HCT116 (cell line): ENCODE measurements around the gene SNTG2. TPM values are rescaled to one million over a fixed set of nuclear protein-coding genes. Genes with fewer than 3 reads are reported as not detected.

Experiments used
- ATAC-seq: fragments of 200-7000 bp; cut with Tn5 transposase; 2 replicates; pipeline ENCODE4 v1.9.1; 2020; ENCODE audit warnings: mild to moderate bottlenecking, moderate library complexity
- BruUV-seq: library from RNA; stranded (reverse); fragments of 400-500 nt; replicated peaks from 2 replicates; lab custom pipeline; 2021; lab: Mats Ljungman, UMichigan
- CTCF ChIA-PET: fragments of 300-600 bp; sonication (Branson Sonifier 250); formaldehyde crosslinking; loops from one replicate; lab custom pipeline; 2021; ENCODE audit warnings: antibody characterized with exemption; lab: Charles Lee
- POLR2A ChIA-PET: fragments of 300-600, 350-600 bp; sonication (Branson Sonifier 250); formaldehyde crosslinking; loops from one replicate; lab custom pipeline; 2021; ENCODE audit warnings: antibody characterized with exemption; lab: Charles Lee
- RAD21 ChIA-PET, 2 experiments: fragments of 300-600 bp; sonication (Branson Sonifier 250); formaldehyde crosslinking; loops; one replicate each; lab custom pipeline; 2023; ENCODE audit warnings: low total read pairs in 2 of 2; ENCODE audit not compliant: uncharacterized antibody in 2 of 2, unreplicated experiment in 2 of 2, low non-redundant PET in 1 of 2; lab: Charles Lee
- DNase-seq: peaks from one replicate; pipeline ENCODE4 v3.0.0-alpha.2; 2010; ENCODE audit warnings: low read depth, low spot score
- H2AFZ ChIP-seq: fragments of 200-600 bp; shearing (Covaris generic), sonication (generic); 2 replicates; pipeline ENCODE4 v1.6.1; 2017; ENCODE audit warnings: low read depth, mixed run types, mixed read lengths, antibody characterized with exemption, low read length; ENCODE audit not compliant: poor library complexity, severe bottlenecking
- H3K27ac ChIP-seq: 2 replicates; pipeline ENCODE4 v1.5.1; 2012; ENCODE audit warnings: low read depth, low read length
- H3K27me3 ChIP-seq: fragments of 200-600 bp; sonication (generic); 2 replicates; pipeline ENCODE4 v1.6.1; 2016; ENCODE audit warnings: mixed run types, low read length, mixed read lengths; ENCODE audit not compliant: insufficient read depth
- H3K36me3 ChIP-seq, 2 experiments: fragments of 200-500 bp in 1 of 2; fragments of 200-600 bp in 1 of 2; sonication (Bioruptor generic) in 1 of 2; sonication (generic) in 1 of 2; 2 replicates each; pipeline versions ENCODE4 v1.5.1 to v1.6.1; 2014 to 2016; ENCODE audit warnings: low read length in 2 of 2, inconsistent platforms in 1 of 2, mixed read lengths in 1 of 2, mixed run types in 1 of 2; ENCODE audit not compliant: insufficient read depth in 2 of 2, control insufficient read depth in 1 of 2
- H3K4me1 ChIP-seq, 2 experiments: fragments of 200-600 bp in 1 of 2; sonication (generic) in 1 of 2; 2 replicates each; pipeline versions ENCODE4 v1.5.1 to v1.6.1; 2012 to 2017; ENCODE audit warnings: low read length in 2 of 2, inconsistent platforms in 1 of 2, mild to moderate bottlenecking in 1 of 2, mixed read lengths in 1 of 2, mixed run types in 1 of 2, moderate library complexity in 1 of 2; ENCODE audit not compliant: insufficient read depth in 2 of 2, control insufficient read depth in 1 of 2
- H3K4me2 ChIP-seq: fragments of 200-600 bp; sonication (generic); 2 replicates; pipeline ENCODE4 v1.6.1; 2017; ENCODE audit warnings: mixed run types, low read length, mixed read lengths
- H3K4me3 ChIP-seq, 2 experiments: fragments of 200-600 bp in 1 of 2; sonication (generic) in 1 of 2; replicated peaks in 1 of 2; 2 replicates each; pipeline ENCODE4 v1.5.1; 2011 to 2016; ENCODE audit warnings: low read length in 2 of 2, control low read depth in 1 of 2, low read depth in 1 of 2, mild to moderate bottlenecking in 1 of 2, mixed read lengths in 1 of 2, mixed run types in 1 of 2
- H3K79me2 ChIP-seq: fragments of 200-600 bp; sonication (generic); 2 replicates; pipeline ENCODE4 v1.6.1; 2017; ENCODE audit warnings: mild to moderate bottlenecking, mixed run types, low read length, moderate library complexity, mixed read lengths; ENCODE audit not compliant: insufficient read depth
- H3K9ac ChIP-seq: fragments of 200-600 bp; sonication (generic); 2 replicates; pipeline ENCODE4 v1.6.1; 2016; ENCODE audit warnings: low read length, mixed read lengths
- H3K9me2 ChIP-seq: fragments of 200-600 bp; sonication (generic), shearing (Covaris generic); 2 replicates; pipeline ENCODE4 v1.6.1; 2017; ENCODE audit warnings: mixed run types, mild to moderate bottlenecking, moderate library complexity; ENCODE audit not compliant: insufficient read depth
- H3K9me3 ChIP-seq, 2 experiments: fragments of 200-500 bp in 1 of 2; fragments of 200-600 bp in 1 of 2; sonication (Bioruptor generic) in 1 of 2; sonication (generic) in 1 of 2; 2 replicates each; pipeline ENCODE4 v1.6.1; 2014 to 2017; ENCODE audit warnings: low read length in 2 of 2, mixed read lengths in 2 of 2, inconsistent platforms in 1 of 2, low read depth in 1 of 2, mild to moderate bottlenecking in 1 of 2, mixed run types in 1 of 2, moderate library complexity in 1 of 2; ENCODE audit not compliant: control insufficient read depth in 1 of 2, insufficient read depth in 1 of 2
- H4K20me1 ChIP-seq: fragments of 200-600 bp; sonication (generic), shearing (Covaris generic); 2 replicates; pipeline ENCODE4 v1.6.1; 2017; ENCODE audit warnings: mixed run types, mild to moderate bottlenecking, moderate library complexity; ENCODE audit not compliant: insufficient read depth
- CBX3 ChIP-seq: IDR thresholded peaks from 2 replicates; pipeline ENCODE4 v1.6.1; 2012; ENCODE audit warnings: low read depth
- CEBPB ChIP-seq: IDR thresholded peaks from 2 replicates; pipeline ENCODE4 v1.6.1; 2012; ENCODE audit warnings: low read depth
- EZH2 ChIP-seq: fragments of 200-600 bp; sonication (generic); IDR thresholded peaks from 2 replicates; pipeline ENCODE4 v1.6.1; 2017; ENCODE audit warnings: antibody characterized with exemption, mixed run types
- FOSL1 ChIP-seq: IDR thresholded peaks from 2 replicates; pipeline ENCODE4 v1.6.1; 2012; ENCODE audit warnings: low read depth
- JUND ChIP-seq: IDR thresholded peaks from 2 replicates; pipeline ENCODE4 v1.6.1; 2012
- POLR2A ChIP-seq: IDR thresholded peaks from 2 replicates; pipeline ENCODE4 v1.7.0; 2011; ENCODE audit warnings: borderline replicate concordance; ENCODE audit not compliant: insufficient read depth, insufficient read length; ENCODE audit errors: extremely low read depth
- RAD21 ChIP-seq: IDR thresholded peaks from 2 replicates; pipeline ENCODE4 v1.6.1; 2012; ENCODE audit warnings: low read depth, mild to moderate bottlenecking
- SP1 ChIP-seq: IDR thresholded peaks from 2 replicates; pipeline ENCODE4 v1.6.1; 2012; ENCODE audit warnings: low read depth
- YY1 ChIP-seq: IDR thresholded peaks from 2 replicates; pipeline ENCODE4 v1.6.1; 2011; ENCODE audit warnings: low read length, low read depth, moderate library complexity, mild to moderate bottlenecking; ENCODE audit not compliant: insufficient replicate concordance; ENCODE audit errors: extremely low read depth
- ZNF274 ChIP-seq: fragments of 200-500 bp; sonication (Bioruptor generic); IDR thresholded peaks from 2 replicates; pipeline ENCODE4 v1.6.1; 2014; ENCODE audit warnings: mild to moderate bottlenecking, low read depth, low read length, inconsistent platforms
- intact Hi-C: fragments of 100-400 bp; cut with micrococcal nuclease; formaldehyde crosslinking; loops from 2 replicates; pipeline ENCODE4 v1.10.0; 2022
- total RNA-seq: library from RNA; stranded (reverse); gene quantifications from one replicate; pipeline ENCODE4 v1.2.1, GENCODE V29; 2021; ENCODE audit not compliant: unreplicated experiment
- TF ChIP-seq, protein P1 (sequence below), 3 experiments: fragments of 200-600 bp in 1 of 3; sonication (generic) in 1 of 3; IDR thresholded peaks in 2 of 3; conservative IDR thresholded peaks in 1 of 3; 2 replicates each; pipeline ENCODE4 v1.5.1; 2012 to 2017; ENCODE audit warnings: low read depth in 2 of 3, low read length in 2 of 3, antibody characterized with exemption in 1 of 3, borderline replicate concordance in 1 of 3, control low read depth in 1 of 3, mild to moderate bottlenecking in 1 of 3, mixed read lengths in 1 of 3, mixed run types in 1 of 3, moderate library complexity in 1 of 3; ENCODE audit not compliant: insufficient read depth in 1 of 3
- TF ChIP-seq, protein P2 (sequence below): IDR thresholded peaks from 2 replicates; pipeline ENCODE4 v1.6.1; 2012; ENCODE audit warnings: low read depth

Gene SNTG2
- total RNA-seq, 1 experiment from 2014 or later = not detected

DNA sequence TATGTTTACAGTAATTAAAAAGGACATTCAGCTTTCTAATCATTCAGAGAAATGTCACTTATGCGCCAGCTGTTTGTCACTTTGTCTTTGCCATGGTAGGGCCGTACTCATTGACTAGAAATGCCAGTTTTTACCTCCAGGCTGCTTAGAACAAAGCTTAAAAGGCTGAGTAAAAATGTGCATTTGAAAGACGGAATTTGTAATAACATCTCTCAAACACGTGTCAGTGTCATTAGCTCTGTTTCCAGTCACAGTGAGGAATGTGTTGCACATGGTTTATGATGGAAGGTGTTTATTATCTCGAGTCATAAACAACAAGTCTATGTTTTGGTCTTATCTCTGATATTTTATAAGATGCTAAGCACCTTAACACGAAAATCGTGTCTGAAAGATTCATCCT is 118.2 kb downstream of the SNTG2 start:
- H2AFZ ChIP-seq = no peak overlapping the region
- intact Hi-C loops = no loop called here
- DNase-seq (no peak), ATAC-seq (no peak)
- no peaks in the 10 kb centered on the region; the same call in 1 of the 2 replicates for H4K20me1 ChIP-seq
- no peak overlapping the region for H3K4me2 ChIP-seq
- no peak overlapping the region for H3K4me3 ChIP-seq
- no peaks in the 10 kb centered on the region for H3K79me2 ChIP-seq
- ChIA-PET POLR2A (no interaction called here), RAD21 (no interaction called here), CTCF (no interaction called here)
- H3K9ac ChIP-seq = no peak overlapping the region
- no peaks in the 10 kb centered on the region for H3K4me1 ChIP-seq
- H3K36me3 ChIP-seq = no peaks in the 10 kb centered on the region
- no TSS peak for BruUV-seq
- no peak overlapping the region for H3K27ac ChIP-seq
- H3K27me3 ChIP-seq = peaks cover 40% of the 10 kb centered on the region
- TF ChIP-seq SP1 (no peak), YY1 (no peak), FOSL1 (no peak), CBX3 (no peak), JUND (no peak)
- TF ChIP-seq, protein P1, sequence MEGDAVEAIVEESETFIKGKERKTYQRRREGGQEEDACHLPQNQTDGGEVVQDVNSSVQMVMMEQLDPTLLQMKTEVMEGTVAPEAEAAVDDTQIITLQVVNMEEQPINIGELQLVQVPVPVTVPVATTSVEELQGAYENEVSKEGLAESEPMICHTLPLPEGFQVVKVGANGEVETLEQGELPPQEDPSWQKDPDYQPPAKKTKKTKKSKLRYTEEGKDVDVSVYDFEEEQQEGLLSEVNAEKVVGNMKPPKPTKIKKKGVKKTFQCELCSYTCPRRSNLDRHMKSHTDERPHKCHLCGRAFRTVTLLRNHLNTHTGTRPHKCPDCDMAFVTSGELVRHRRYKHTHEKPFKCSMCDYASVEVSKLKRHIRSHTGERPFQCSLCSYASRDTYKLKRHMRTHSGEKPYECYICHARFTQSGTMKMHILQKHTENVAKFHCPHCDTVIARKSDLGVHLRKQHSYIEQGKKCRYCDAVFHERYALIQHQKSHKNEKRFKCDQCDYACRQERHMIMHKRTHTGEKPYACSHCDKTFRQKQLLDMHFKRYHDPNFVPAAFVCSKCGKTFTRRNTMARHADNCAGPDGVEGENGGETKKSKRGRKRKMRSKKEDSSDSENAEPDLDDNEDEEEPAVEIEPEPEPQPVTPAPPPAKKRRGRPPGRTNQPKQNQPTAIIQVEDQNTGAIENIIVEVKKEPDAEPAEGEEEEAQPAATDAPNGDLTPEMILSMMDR (IDR thresholded peaks at IDR 0.05 in 2 of 3, conservative IDR thresholded peaks at IDR 0.05 in 1 of 3; ENCODE audit: borderline replicate concordance in 1 of 3, insufficient read depth in 1 of 3, low read depth in 2 of 3, low read length in 2 of 3) = no peak
- TF ChIP-seq, all 23 proteins: peak for 0
- no peaks in the 10 kb centered on the region for H3K9me2 ChIP-seq
- no peaks in the 10 kb centered on the region for H3K9me3 ChIP-seq

DNA sequence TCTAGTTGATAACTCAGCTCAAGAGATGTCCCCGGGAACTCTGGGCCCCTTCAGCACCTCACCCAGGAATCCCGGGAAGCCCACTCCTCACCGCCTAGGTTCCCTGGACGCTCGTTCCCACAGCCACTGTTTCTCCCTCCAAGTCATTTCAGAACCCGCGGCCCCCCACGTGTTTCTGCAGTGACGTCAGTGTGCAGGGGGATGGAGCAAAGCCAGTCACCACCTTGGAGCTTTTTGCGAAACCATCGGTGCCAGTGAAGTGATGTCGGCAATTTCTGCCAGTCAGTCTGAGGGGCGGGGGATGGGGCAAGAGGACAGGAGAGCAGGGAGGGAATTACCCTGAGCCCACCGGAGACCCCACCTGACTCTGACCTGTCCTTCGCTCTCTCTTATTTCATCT is 119.2 kb downstream of the SNTG2 start:
- Histone ChIP-seq H3K27ac (no peak overlapping the region), H3K9me3 (no peaks in the 10 kb centered on the region), H4K20me1 (no peaks in the 10 kb centered on the region), H3K9ac (no peak overlapping the region), H3K27me3 (peaks cover 42% of the 10 kb centered on the region), H3K4me1 (no peaks in the 10 kb centered on the region)
- ChIA-PET CTCF (no interaction called here), RAD21 (no interaction called here), POLR2A (no interaction called here)
- no peak for DNase-seq
- TF ChIP-seq POLR2A (no peak), EZH2 (no peak), CEBPB (no peak), JUND (no peak), ZNF274 (no peak), RAD21 (no peak)
- TF ChIP-seq, protein P1 (IDR thresholded peaks at IDR 0.05 in 2 of 3, conservative IDR thresholded peaks at IDR 0.05 in 1 of 3; ENCODE audit: borderline replicate concordance in 1 of 3, insufficient read depth in 1 of 3, low read depth in 2 of 3, low read length in 2 of 3) = no peak
- TF ChIP-seq, protein P2, sequence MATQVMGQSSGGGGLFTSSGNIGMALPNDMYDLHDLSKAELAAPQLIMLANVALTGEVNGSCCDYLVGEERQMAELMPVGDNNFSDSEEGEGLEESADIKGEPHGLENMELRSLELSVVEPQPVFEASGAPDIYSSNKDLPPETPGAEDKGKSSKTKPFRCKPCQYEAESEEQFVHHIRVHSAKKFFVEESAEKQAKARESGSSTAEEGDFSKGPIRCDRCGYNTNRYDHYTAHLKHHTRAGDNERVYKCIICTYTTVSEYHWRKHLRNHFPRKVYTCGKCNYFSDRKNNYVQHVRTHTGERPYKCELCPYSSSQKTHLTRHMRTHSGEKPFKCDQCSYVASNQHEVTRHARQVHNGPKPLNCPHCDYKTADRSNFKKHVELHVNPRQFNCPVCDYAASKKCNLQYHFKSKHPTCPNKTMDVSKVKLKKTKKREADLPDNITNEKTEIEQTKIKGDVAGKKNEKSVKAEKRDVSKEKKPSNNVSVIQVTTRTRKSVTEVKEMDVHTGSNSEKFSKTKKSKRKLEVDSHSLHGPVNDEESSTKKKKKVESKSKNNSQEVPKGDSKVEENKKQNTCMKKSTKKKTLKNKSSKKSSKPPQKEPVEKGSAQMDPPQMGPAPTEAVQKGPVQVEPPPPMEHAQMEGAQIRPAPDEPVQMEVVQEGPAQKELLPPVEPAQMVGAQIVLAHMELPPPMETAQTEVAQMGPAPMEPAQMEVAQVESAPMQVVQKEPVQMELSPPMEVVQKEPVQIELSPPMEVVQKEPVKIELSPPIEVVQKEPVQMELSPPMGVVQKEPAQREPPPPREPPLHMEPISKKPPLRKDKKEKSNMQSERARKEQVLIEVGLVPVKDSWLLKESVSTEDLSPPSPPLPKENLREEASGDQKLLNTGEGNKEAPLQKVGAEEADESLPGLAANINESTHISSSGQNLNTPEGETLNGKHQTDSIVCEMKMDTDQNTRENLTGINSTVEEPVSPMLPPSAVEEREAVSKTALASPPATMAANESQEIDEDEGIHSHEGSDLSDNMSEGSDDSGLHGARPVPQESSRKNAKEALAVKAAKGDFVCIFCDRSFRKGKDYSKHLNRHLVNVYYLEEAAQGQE = no peak
- TF ChIP-seq, all 23 proteins: peak for 0
- Histone ChIP-seq H3K9me2 (no peaks in the 10 kb centered on the region), H3K4me2 (no peak overlapping the region), H3K36me3 (no peaks in the 10 kb centered on the region), H3K4me3 (no peak overlapping the region), H2AFZ (no peak overlapping the region), H3K79me2 (no peaks in the 10 kb centered on the region)
- BruUV-seq = no TSS peak
- intact Hi-C loops = no loop called here
- no peak for ATAC-seq
